ENCODE measurements around the gene APBA1.

- TF ChIP-seq EZH2 (IDR thresholded peaks at IDR 0.05; ENCODE audit: insufficient read depth, low read length) (no peak), CTCF (IDR thresholded peaks at IDR 0.05; ENCODE audit: insufficient read depth, low read depth, low read length) (no peak)
These were observed 188.2 kb downstream of the APBA1 start for GRCh38 chr9:69483886-69484422.

All from astrocyte (in vitro differentiated cells and primary cell).